ENCODE results near the gene DMRT1.

DMRT1 gene

DNA sequence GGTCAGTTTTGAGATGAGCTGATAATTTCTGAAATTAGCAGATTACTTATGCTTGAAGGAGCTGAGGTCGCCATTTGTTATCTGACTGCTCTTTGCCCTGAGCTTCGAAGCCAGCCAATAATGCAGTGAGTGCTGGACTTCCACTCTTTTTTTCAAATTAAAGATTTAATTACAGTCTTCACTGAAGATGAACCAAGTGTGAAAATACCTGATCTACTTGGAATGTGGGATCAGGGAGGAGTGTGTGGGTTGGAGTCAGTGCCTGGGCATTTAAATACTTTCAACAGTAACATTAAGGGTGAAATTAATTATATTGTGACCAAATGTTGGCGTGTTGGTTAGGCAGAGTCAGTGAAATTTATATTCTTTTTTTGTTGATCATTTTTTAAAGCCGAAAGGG lies 111.0 kb downstream of the DMRT1 start:
- no peak overlapping the region for H3K4me3 ChIP-seq (replicated peaks; ENCODE audit: low read depth, low read length)
- DNase-seq (ENCODE audit: extremely low read depth, low read depth), result no peak
- TF ChIP-seq, protein P1, sequence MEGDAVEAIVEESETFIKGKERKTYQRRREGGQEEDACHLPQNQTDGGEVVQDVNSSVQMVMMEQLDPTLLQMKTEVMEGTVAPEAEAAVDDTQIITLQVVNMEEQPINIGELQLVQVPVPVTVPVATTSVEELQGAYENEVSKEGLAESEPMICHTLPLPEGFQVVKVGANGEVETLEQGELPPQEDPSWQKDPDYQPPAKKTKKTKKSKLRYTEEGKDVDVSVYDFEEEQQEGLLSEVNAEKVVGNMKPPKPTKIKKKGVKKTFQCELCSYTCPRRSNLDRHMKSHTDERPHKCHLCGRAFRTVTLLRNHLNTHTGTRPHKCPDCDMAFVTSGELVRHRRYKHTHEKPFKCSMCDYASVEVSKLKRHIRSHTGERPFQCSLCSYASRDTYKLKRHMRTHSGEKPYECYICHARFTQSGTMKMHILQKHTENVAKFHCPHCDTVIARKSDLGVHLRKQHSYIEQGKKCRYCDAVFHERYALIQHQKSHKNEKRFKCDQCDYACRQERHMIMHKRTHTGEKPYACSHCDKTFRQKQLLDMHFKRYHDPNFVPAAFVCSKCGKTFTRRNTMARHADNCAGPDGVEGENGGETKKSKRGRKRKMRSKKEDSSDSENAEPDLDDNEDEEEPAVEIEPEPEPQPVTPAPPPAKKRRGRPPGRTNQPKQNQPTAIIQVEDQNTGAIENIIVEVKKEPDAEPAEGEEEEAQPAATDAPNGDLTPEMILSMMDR (IDR thresholded peaks at IDR 0.05; ENCODE audit: low read depth, low read length, missing control alignments), result no peak

DNA sequence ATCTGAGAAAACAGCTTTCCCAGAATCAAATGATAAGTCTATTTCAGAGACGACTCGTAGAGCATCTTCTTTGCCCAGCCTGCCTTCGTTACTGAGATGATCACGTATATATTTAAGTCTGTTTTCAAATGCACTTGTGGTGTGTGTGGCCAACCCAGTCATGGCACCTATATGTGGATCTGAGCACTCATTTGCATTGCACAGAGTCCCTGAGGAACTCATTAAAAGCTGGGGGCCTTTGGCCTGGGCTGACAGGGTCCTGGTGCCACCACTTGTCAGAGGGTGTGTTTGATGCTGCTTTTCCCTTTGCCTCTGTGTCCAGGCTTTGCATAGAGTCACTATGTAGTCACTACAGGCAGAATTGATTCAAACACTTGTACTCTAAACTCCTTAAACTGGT lies 117.6 kb downstream of the DMRT1 start:
- no peak overlapping the region for H3K4me3 ChIP-seq (replicated peaks; ENCODE audit: low read depth, low read length)
- TF ChIP-seq, protein P1 (IDR thresholded peaks at IDR 0.05; ENCODE audit: low read depth, low read length, missing control alignments), result no peak
- DNase-seq (ENCODE audit: extremely low read depth, low read depth), result no peak

GRCh38 chr9:959914-960313 lies 118.4 kb downstream of the DMRT1 start:
- TF ChIP-seq, protein P1 (IDR thresholded peaks at IDR 0.05; ENCODE audit: low read depth, low read length, missing control alignments), result no peak
- no peak for DNase-seq (ENCODE audit: extremely low read depth, low read depth)
- no peak overlapping the region for H3K4me3 ChIP-seq (replicated peaks; ENCODE audit: low read depth, low read length)

DNA sequence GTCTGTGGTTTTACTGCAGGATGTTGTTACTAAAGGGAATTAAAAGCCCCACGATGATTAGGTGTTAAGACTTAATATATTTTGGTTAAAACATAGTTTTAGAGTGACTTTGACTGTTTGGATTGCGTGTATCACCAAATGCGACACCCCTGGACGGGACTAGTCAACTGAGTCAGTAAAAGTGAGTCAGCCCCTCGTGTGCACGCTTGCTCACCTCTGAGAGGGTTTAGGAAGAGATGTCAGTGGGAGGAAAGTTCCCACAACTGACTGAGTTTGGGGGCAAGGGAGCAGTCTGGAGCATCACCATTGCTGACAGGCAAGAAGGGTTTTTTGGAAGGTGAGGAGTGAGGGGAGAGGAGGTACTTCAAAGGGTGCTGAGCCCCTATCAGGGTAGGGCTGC lies 120.5 kb downstream of the DMRT1 start:
- DNase-seq (ENCODE audit: extremely low read depth, low read depth), result no peak
- TF ChIP-seq, protein P1 (IDR thresholded peaks at IDR 0.05; ENCODE audit: low read depth, low read length, missing control alignments), result no peak
- H3K4me3 ChIP-seq (replicated peaks; ENCODE audit: low read depth, low read length), result no peak overlapping the region

- H3K4me3 ChIP-seq (replicated peaks; ENCODE audit: low read depth, low read length), result no peak overlapping the region
- TF ChIP-seq, protein P1 (IDR thresholded peaks at IDR 0.05; ENCODE audit: low read depth, low read length, missing control alignments), result no peak
- no peak for DNase-seq (ENCODE audit: extremely low read depth, low read depth)
These were observed 124.0 kb downstream of the DMRT1 start for GRCh38 chr9:965497-965896.

DNA sequence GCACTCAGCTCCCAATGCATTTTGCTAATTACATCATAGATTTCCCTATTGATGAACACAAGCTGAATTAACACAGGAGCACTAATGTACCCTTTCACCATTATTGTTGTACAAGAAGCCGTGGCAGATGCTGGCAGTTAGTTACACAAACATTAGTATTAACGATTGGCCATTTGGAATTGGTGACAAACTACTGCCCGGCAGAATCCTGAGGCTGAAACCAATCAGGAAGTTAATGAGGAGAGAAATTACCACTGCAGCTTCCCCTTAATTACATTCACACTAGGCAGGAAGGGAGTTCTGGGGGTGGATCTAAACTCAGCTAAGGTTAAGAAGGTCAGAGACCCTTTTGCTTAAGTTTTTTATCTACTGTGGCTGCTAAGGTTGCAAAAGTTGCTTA lies 125.4 kb downstream of the DMRT1 start:
- no peak overlapping the region for H3K4me3 ChIP-seq (replicated peaks; ENCODE audit: low read depth, low read length)
- TF ChIP-seq, protein P1 (IDR thresholded peaks at IDR 0.05; ENCODE audit: low read depth, low read length, missing control alignments), result no peak
- no peak for DNase-seq (ENCODE audit: extremely low read depth, low read depth)

DNA sequence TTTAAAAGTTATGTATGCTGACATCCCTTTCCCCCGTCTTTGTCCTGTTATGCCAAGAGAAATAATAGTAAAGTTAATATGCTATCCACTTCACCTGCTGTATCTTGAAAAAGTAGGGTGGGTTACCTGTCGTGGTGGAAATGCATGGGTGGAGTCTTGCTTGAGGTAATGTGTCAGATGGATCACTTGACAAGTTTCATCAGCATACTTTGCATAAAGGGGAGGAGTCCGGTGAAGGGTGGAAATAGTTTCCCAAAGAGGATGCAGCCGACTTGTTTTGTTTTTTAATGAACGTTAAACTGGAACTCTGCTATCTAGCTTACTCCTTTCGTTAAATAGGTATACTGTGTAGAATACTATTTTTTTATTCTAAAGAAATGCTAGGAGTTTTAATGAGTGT lies 125.9 kb downstream of the DMRT1 start:
- TF ChIP-seq, protein P1 (IDR thresholded peaks at IDR 0.05; ENCODE audit: low read depth, low read length, missing control alignments), result no peak
- no peak overlapping the region for H3K4me3 ChIP-seq (replicated peaks; ENCODE audit: low read depth, low read length)
- no peak for DNase-seq (ENCODE audit: extremely low read depth, low read depth)
